Body of pancreas (tissue), 4 donors: ENCODE results near the gene SH2D2A.

Experiments used
- POLR2A ChIP-seq, 3 donors: fragments of 450-650 bp; IDR thresholded peaks; one replicate each; pipeline ENCODE4 v1.6.1; 2016; ENCODE audit warnings: antibody characterized with exemption in 3 of 3, mild to moderate bottlenecking in 2 of 3
- TF ChIP-seq, protein P1 (sequence below), 7 experiments: fragments of 450-650 bp in 4 of 7; fragments of 200-600 bp in 3 of 7; sonication (generic) in 3 of 7; IDR thresholded peaks; one replicate each; pipeline ENCODE4 v1.5.1; 2016 to 2019; ENCODE audit warnings: antibody characterized with exemption in 7 of 7

DNA sequence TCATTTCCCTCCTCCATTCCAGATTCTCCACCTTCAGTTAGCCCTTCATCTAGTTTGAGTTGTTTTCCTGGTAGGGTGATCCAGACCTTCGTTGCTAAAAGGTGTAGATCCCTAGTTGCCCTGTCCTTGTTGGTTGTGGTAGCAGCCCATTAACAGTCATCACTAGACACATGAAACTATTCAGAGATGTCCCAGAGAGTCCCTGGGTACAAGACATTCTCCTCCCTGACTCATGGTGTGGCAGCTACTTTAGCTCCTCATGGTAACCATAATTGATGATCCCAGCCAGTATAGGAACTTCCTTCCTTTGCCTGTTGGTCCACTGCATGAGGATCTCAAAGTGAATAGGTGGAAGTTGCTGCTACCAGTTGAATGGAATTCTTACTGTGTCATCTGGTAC, 6.0 kb upstream of the SH2D2A start:
- TF ChIP-seq, protein P1, sequence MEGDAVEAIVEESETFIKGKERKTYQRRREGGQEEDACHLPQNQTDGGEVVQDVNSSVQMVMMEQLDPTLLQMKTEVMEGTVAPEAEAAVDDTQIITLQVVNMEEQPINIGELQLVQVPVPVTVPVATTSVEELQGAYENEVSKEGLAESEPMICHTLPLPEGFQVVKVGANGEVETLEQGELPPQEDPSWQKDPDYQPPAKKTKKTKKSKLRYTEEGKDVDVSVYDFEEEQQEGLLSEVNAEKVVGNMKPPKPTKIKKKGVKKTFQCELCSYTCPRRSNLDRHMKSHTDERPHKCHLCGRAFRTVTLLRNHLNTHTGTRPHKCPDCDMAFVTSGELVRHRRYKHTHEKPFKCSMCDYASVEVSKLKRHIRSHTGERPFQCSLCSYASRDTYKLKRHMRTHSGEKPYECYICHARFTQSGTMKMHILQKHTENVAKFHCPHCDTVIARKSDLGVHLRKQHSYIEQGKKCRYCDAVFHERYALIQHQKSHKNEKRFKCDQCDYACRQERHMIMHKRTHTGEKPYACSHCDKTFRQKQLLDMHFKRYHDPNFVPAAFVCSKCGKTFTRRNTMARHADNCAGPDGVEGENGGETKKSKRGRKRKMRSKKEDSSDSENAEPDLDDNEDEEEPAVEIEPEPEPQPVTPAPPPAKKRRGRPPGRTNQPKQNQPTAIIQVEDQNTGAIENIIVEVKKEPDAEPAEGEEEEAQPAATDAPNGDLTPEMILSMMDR (IDR thresholded peaks at IDR 0.05), result no peak
- no peak for TF ChIP-seq POLR2A (IDR thresholded peaks at IDR 0.05)
